Cortex of kidney (tissue), 1 donor: Measurements from ENCODE around the gene GDI2.
"Not testable (repeated sequence)": the region's sequence is repeated elsewhere in the genome, so short reads cannot be mapped to it uniquely, and the experiment has no call there.

Experiments
- DNase-seq: peaks from one replicate; lab custom pipeline; 2025; lab: John Stamatoyannopoulos, UW

Gene GDI2

GRCh38 chr10:5782174-5782573 lies 31.1 kb downstream of the GDI2 start:
- no peak for DNase-seq

- DNase-seq, result no peak
Measured at GRCh38 chr10:5779730-5780129, 33.5 kb downstream of the GDI2 start.

- DNase-seq, result not testable (repeated sequence)
Measured at GRCh38 chr10:5777758-5778157, 35.5 kb downstream of the GDI2 start.

GRCh38 chr10:5776881-5777197 lies 36.4 kb downstream of the GDI2 start:
- DNase-seq, result no peak

- DNase-seq, result no peak
Measured at GRCh38 chr10:5776136-5776880, 36.9 kb downstream of the GDI2 start.

GRCh38 chr10:5775685-5776084 lies 37.5 kb downstream of the GDI2 start:
- DNase-seq, result no peak

GRCh38 chr10:5774987-5775620 lies 38.1 kb downstream of the GDI2 start:
- DNase-seq, result no peak

GRCh38 chr10:5766189-5766588 lies 47.0 kb downstream of the GDI2 start:
- no peak for DNase-seq

- no peak for DNase-seq
Measured at GRCh38 chr10:5765617-5766016, 47.6 kb downstream of the GDI2 start.

GRCh38 chr10:5764422-5765297 lies 48.6 kb downstream of the GDI2 start:
- no peak for DNase-seq

GRCh38 chr10:5762531-5762930 lies 50.7 kb downstream of the GDI2 start:
- DNase-seq, result no peak

- DNase-seq, result no peak
Measured at GRCh38 chr10:5761220-5761619, 52.0 kb downstream of the GDI2 start.

- no peak for DNase-seq
Measured at GRCh38 chr10:5760515-5760914, 52.7 kb downstream of the GDI2 start.

GRCh38 chr10:5758927-5759326 lies 54.3 kb downstream of the GDI2 start:
- DNase-seq, result no peak

GRCh38 chr10:5757766-5758517 lies 55.3 kb downstream of the GDI2 start:
- DNase-seq, result no peak

GRCh38 chr10:5752301-5752871 lies 60.8 kb downstream of the GDI2 start:
- no peak for DNase-seq

GRCh38 chr10:5751601-5752253 lies 61.5 kb downstream of the GDI2 start:
- DNase-seq, result no peak

- no peak for DNase-seq
Measured at GRCh38 chr10:5748394-5748803, 64.8 kb downstream of the GDI2 start.

- no peak for DNase-seq
Measured at GRCh38 chr10:5746197-5746596, 67.0 kb downstream of the GDI2 start.

- DNase-seq, result no peak
Measured at GRCh38 chr10:5744849-5745248, 68.4 kb downstream of the GDI2 start.

- no peak for DNase-seq
Measured at GRCh38 chr10:5743736-5744135, 69.5 kb downstream of the GDI2 start.
